Sigmoid colon (tissue), 7 donors: ENCODE results near the gene PRDM10. TPM values are rescaled to one million over a fixed set of nuclear protein-coding genes. Genes with fewer than 3 reads are reported as not detected.

ENCODE experiments used
- DNase-seq: peaks from one replicate; pipeline ENCODE4 v3.0.0-alpha.2; 2019
- H3K27ac ChIP-seq, 4 donors: fragments of 200-600 bp; sonication (generic); one replicate each; pipeline ENCODE4 v1.5.1; 2016 to 2019; ENCODE audit warnings: mild to moderate bottlenecking in 1 of 4
- H3K27me3 ChIP-seq, 3 donors: fragments of 200-600 bp; sonication (generic); one replicate each; pipeline ENCODE4 v1.5.1; 2019; ENCODE audit warnings: mild to moderate bottlenecking in 1 of 3
- H3K36me3 ChIP-seq, 4 donors: fragments of 200-600 bp; sonication (generic); one replicate each; pipeline ENCODE4 v1.5.1; 2016 to 2019
- H3K4me1 ChIP-seq, 4 donors: fragments of 200-600 bp; sonication (generic); one replicate each; pipeline ENCODE4 v1.5.1; 2017 to 2019
- H3K4me3 ChIP-seq, 4 donors: fragments of 200-600 bp; sonication (generic); one replicate each; pipeline ENCODE4 v1.5.1; 2017 to 2019; ENCODE audit warnings: mild to moderate bottlenecking in 2 of 4, moderate library complexity in 1 of 4
- H3K9me3 ChIP-seq, 4 donors: fragments of 200-600 bp in 3 of 4; sonication (generic) in 3 of 4; one replicate each; pipeline versions ENCODE4 v1.5.1 to v1.6.1; 2013 to 2019
- EP300 ChIP-seq, 4 donors: sonication (generic); formaldehyde crosslinking; IDR thresholded peaks; one replicate each; pipeline ENCODE4 v1.6.1; 2017; ENCODE audit warnings: antibody characterized with exemption in 4 of 4
- POLR2A ChIP-seq, 2 donors: fragments of 450-650 bp; IDR thresholded peaks; one replicate each; pipeline ENCODE4 v1.6.1; 2016; ENCODE audit warnings: antibody characterized with exemption in 2 of 2, mild to moderate bottlenecking in 2 of 2, moderate library complexity in 2 of 2
- POLR2AphosphoS5 ChIP-seq, 4 donors: sonication (generic); formaldehyde crosslinking; IDR thresholded peaks; one replicate each; pipeline ENCODE4 v1.6.1; 2017; ENCODE audit warnings: antibody characterized with exemption in 4 of 4
- WGBS, 2 donors: extraction: QIAGEN DNeasy Blood & Tissue Kit; methylation state at CpG; one replicate each; pipeline ENCODE4 v1.1.7; 2013; 5-methylcytosine and 5-hydroxymethylcytosine counted together
- intact Hi-C: fragments of 100-400 bp; cut with DNase I; formaldehyde crosslinking; loops from one replicate; pipeline ENCODE4 v1.15.1; 2023
- polyA plus RNA-seq, 3 donors: library from polyadenylated mRNA; stranded (reverse); fragments of 200-250 nt; gene quantifications; one replicate each; pipeline ENCODE4 v1.2.3, GENCODE V29; 2013
- total RNA-seq, 4 donors: library from RNA; depleted of rRNA; stranded (reverse); fragments of >200 nt; gene quantifications; one replicate each; pipeline ENCODE4 v1.1.0, GENCODE V29; 2016
- TF ChIP-seq, protein P1 (sequence below), 4 experiments: fragments of 450-650 bp in 3 of 4; fragments of 200-600 bp in 1 of 4; IDR thresholded peaks; one replicate each; pipeline ENCODE4 v1.5.1; 2016 to 2019; ENCODE audit warnings: antibody characterized with exemption in 4 of 4, mild to moderate bottlenecking in 3 of 4, moderate library complexity in 2 of 4
- donor health status: healthy with polysubstance abuse.
- donor health status: Bipolar disorder and iron deficiency.
- donor health status: healthy.

The PRDM10 gene
- total and polyA plus RNA-seq, 7 donors = 1.8 to 11.9 (median 6.3) TPM

DNA sequence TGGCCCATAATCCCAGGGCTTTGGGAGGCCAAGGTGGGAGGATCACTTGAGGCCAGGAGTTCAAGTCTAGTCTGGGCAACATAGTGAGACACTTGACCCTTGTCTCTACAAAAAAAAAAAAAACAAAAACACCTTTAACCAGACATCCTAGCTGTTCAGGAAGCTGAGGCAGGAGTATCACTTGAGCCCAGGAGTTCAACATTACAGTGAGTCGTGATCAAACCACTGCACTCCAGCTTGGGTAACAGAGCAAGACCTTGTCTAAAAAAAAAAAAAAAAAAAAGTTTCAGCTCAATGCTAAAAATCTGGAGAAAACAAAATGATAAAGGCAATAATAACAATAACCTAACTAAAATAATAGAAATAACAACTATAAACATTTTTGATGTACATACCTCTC is 44.5 kb upstream of the PRDM10 start:
- TF ChIP-seq POLR2A (IDR thresholded peaks at IDR 0.05) (no peak), EP300 (IDR thresholded peaks at IDR 0.05) (no peak), POLR2AphosphoS5 (IDR thresholded peaks at IDR 0.05) (no peak)
- TF ChIP-seq, protein P1, sequence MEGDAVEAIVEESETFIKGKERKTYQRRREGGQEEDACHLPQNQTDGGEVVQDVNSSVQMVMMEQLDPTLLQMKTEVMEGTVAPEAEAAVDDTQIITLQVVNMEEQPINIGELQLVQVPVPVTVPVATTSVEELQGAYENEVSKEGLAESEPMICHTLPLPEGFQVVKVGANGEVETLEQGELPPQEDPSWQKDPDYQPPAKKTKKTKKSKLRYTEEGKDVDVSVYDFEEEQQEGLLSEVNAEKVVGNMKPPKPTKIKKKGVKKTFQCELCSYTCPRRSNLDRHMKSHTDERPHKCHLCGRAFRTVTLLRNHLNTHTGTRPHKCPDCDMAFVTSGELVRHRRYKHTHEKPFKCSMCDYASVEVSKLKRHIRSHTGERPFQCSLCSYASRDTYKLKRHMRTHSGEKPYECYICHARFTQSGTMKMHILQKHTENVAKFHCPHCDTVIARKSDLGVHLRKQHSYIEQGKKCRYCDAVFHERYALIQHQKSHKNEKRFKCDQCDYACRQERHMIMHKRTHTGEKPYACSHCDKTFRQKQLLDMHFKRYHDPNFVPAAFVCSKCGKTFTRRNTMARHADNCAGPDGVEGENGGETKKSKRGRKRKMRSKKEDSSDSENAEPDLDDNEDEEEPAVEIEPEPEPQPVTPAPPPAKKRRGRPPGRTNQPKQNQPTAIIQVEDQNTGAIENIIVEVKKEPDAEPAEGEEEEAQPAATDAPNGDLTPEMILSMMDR (IDR thresholded peaks at IDR 0.05) = no peak
- no peak for DNase-seq
- no peak overlapping the region for H3K4me3 ChIP-seq
- H3K9me3 ChIP-seq = no peaks in the 10 kb centered on the region
- intact Hi-C loops = no loop called here
- no peak overlapping the region for H3K27ac ChIP-seq
- peaks cover 0 to 15% (median 10%) of the 10 kb centered on the region in 4 donors for H3K4me1 ChIP-seq
- H3K27me3 ChIP-seq = no peaks in the 10 kb centered on the region
- no peaks in the 10 kb centered on the region for H3K36me3 ChIP-seq
- 66 to 73% methylated on average over 1 of the region's 1 CpG for WGBS, 2 donors

DNA sequence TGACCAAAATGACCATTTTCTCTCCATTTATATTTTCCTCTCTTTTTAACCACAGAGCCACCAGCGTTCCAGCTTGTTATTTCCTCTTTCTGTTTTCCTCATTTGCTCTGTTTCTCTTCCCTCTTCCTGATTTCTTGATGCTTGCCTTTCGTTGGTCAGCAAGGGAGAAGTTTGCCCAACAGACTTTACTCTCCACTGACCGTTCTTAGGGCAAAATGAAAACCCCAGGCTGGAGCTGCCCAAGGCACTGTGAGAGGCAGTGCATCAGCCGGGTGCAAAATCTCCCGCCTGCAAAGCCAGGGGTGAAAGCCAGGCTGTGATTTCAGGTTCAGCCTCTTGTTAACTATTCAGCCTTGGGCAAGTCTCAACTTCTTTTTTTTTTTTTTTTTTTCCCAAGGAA is 40.9 kb upstream of the PRDM10 start:
- intact Hi-C loops = no loop called here
- H3K27me3 ChIP-seq = no peaks in the 10 kb centered on the region
- H3K36me3 ChIP-seq = no peaks in the 10 kb centered on the region
- no peak overlapping the region for H3K27ac ChIP-seq
- H3K4me1 ChIP-seq = no peaks in the 10 kb centered on the region
- 50 to 68% methylated on average over 5 of the region's 5 CpGs for WGBS, 2 donors
- H3K4me3 ChIP-seq = no peak overlapping the region
- no peak for DNase-seq
- TF ChIP-seq POLR2AphosphoS5 (IDR thresholded peaks at IDR 0.05) = no peak
- TF ChIP-seq, protein P1 (IDR thresholded peaks at IDR 0.05) = no peak
- no peak for TF ChIP-seq EP300 (IDR thresholded peaks at IDR 0.05)
- no peak for TF ChIP-seq POLR2A (IDR thresholded peaks at IDR 0.05)
- H3K9me3 ChIP-seq = no peaks in the 10 kb centered on the region

DNA sequence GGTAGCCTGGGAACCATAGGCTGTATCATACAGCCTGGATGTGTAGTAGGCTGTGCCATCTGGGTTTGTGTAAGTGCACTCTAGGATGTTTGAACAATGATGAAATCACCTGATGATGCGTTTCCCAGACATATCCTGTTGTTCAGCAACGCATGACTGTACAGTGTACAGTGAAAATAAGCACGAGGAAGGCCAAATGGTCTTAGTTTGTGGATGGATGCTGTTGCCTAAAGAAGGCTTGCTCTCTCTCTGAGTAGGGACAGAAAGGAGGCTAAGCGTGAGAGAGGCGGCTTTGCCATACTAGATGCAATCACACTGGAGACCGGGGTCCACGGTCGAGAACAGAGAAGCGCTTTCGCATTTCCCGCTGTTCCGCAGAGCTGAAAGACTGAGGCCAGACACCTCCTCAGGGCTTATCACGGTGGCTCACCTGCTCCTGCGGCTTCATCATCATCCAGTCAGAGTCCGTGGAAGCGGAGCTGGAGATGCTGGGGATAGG is 39.5 kb upstream of the PRDM10 start:
- intact Hi-C loops = no loop called here
- H3K27me3 ChIP-seq = no peaks in the 10 kb centered on the region
- H3K36me3 ChIP-seq = no peaks in the 10 kb centered on the region
- 78 to 88% methylated on average over 16 of the region's 16 CpGs for WGBS, 2 donors
- no peak overlapping the region for H3K4me3 ChIP-seq
- TF ChIP-seq EP300 (IDR thresholded peaks at IDR 0.05) (no peak), POLR2A (IDR thresholded peaks at IDR 0.05) (no peak), POLR2AphosphoS5 (IDR thresholded peaks at IDR 0.05) (peak in 1 of 4 donors; percentile 39)
- TF ChIP-seq, protein P1 (IDR thresholded peaks at IDR 0.05) = no peak
- no peaks in the 10 kb centered on the region for H3K4me1 ChIP-seq
- no peaks in the 10 kb centered on the region for H3K9me3 ChIP-seq
- H3K27ac ChIP-seq = no peak overlapping the region
- DNase-seq = no peak

DNA sequence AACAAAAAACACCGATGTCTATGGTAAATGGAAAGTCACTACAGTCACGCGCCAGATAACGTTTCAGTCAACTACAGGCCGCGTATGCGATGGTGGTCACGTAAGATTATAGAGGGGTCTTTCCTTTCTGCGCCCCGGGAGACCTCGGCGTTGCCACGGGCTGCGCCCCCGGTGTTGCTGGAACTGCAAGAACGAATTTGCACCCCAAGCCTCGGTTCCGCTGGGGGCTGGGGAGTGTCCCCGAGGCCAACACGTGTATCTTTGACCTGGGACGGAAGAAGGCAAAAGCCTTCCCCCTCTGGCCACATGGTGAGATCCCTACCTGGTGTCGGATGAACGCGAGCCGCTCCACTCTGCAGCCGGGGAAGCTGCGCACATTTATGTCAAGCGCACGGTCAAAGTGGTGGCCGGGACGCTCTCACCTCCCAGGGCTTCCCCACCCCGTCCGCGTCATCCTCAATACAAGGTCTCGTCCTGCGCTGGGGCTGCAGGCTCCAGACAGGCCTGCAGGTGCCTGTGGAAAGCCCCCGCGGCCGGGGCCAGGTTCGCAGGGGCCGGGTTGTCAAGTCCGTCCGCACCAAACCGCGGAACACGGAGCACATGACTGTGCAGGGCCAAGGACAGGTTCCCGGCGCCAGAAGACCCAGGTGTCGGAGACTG is 37.8 kb upstream of the PRDM10 start:
- Histone ChIP-seq H3K9me3 (no peaks in the 10 kb centered on the region), H3K36me3 (no peaks in the 10 kb centered on the region), H3K27ac (no peak overlapping the region), H3K4me1 (no peaks in the 10 kb centered on the region), H3K4me3 (no peak overlapping the region), H3K27me3 (no peaks in the 10 kb centered on the region)
- no peak for TF ChIP-seq POLR2AphosphoS5 (IDR thresholded peaks at IDR 0.05)
- TF ChIP-seq EP300 (IDR thresholded peaks at IDR 0.05) = no peak
- TF ChIP-seq POLR2A (IDR thresholded peaks at IDR 0.05) = no peak
- TF ChIP-seq, protein P1 (IDR thresholded peaks at IDR 0.05) = no peak
- intact Hi-C loops = no loop called here
- 94% methylated on average over 49 of the region's 49 CpGs for WGBS, 2 donors
- no peak for DNase-seq
